ENCODE results near the gene LDLRAD3.

DNA sequence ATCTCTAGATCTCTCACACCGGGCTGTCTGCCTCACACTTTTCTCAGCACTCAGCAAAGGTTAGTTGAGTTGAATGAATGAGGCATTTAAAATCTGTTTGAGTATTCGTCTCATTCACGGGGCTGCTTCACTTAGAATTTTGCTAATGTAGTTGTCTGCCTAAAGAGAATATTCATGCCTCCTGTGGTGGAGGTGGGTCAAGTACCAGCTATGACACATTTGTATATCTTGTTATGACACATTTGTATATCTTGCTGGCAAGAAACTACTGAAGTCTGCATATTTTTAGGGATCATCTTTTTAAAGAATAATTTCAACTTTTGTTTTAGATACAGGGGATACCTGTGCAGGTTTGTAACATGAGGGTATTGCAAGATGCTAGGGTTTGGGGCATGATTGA lies 43.1 kb downstream of the LDLRAD3 start:
- TF ChIP-seq, protein P1, sequence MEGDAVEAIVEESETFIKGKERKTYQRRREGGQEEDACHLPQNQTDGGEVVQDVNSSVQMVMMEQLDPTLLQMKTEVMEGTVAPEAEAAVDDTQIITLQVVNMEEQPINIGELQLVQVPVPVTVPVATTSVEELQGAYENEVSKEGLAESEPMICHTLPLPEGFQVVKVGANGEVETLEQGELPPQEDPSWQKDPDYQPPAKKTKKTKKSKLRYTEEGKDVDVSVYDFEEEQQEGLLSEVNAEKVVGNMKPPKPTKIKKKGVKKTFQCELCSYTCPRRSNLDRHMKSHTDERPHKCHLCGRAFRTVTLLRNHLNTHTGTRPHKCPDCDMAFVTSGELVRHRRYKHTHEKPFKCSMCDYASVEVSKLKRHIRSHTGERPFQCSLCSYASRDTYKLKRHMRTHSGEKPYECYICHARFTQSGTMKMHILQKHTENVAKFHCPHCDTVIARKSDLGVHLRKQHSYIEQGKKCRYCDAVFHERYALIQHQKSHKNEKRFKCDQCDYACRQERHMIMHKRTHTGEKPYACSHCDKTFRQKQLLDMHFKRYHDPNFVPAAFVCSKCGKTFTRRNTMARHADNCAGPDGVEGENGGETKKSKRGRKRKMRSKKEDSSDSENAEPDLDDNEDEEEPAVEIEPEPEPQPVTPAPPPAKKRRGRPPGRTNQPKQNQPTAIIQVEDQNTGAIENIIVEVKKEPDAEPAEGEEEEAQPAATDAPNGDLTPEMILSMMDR (optimal IDR thresholded peaks at IDR 0.05 in 1 of 3, IDR thresholded peaks at IDR 0.05 in 1 of 3, conservative IDR thresholded peaks at IDR 0.05 in 1 of 3; ENCODE audit: extremely low read depth in 1 of 3, insufficient read depth in 2 of 3, low read length in 3 of 3), result no peak
- TF ChIP-seq EZH2 (IDR thresholded peaks at IDR 0.05; ENCODE audit: low read length), result no peak

All from keratinocyte (primary cell).